ENCODE measurements around the gene SERTAD1. TPM values are rescaled to one million over a fixed set of nuclear protein-coding genes. Genes with fewer than 3 reads are reported as not detected.
A peak's percentile ranks its signal among the peaks of the same experiment; 100 is the strongest.

The SERTAD1 gene
- total RNA-seq, 1 experiment from 2014 or later = 32.1 TPM

- DNase-seq (ENCODE audit: low spot score) = no peak
Measured at GRCh38 chr19:40407714-40408597, 17.8 kb downstream of the SERTAD1 start.

- DNase-seq (ENCODE audit: low spot score) = peak; percentile 85
Measured at GRCh38 chr19:40403262-40403984, 22.4 kb downstream of the SERTAD1 start.

DNA sequence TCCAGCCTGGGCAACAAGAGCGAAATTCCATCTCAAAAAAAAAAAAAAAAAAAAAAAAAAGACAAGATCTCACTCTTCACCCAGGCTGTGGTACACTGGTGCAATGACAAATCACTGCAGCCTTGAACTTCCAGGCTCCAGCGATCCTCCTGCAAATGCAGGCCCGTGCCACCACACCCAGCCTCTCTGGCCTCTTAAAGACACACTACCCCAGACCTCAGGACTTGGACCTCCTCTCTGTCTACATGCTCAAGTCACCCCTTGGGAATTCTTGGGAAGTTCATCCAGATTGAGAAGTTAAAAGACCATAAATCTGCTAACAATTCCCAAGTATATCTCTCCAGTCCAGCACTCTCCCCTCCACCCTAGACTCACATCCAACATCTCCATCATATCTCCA, 25.2 kb downstream of the SERTAD1 start:
- no peak for DNase-seq (ENCODE audit: low spot score)

- DNase-seq (ENCODE audit: low spot score) = no peak
Measured at GRCh38 chr19:40398417-40399131, 27.2 kb downstream of the SERTAD1 start.

- no peak for DNase-seq (ENCODE audit: low spot score)
Measured at GRCh38 chr19:40397568-40397906, 28.3 kb downstream of the SERTAD1 start.

DNA sequence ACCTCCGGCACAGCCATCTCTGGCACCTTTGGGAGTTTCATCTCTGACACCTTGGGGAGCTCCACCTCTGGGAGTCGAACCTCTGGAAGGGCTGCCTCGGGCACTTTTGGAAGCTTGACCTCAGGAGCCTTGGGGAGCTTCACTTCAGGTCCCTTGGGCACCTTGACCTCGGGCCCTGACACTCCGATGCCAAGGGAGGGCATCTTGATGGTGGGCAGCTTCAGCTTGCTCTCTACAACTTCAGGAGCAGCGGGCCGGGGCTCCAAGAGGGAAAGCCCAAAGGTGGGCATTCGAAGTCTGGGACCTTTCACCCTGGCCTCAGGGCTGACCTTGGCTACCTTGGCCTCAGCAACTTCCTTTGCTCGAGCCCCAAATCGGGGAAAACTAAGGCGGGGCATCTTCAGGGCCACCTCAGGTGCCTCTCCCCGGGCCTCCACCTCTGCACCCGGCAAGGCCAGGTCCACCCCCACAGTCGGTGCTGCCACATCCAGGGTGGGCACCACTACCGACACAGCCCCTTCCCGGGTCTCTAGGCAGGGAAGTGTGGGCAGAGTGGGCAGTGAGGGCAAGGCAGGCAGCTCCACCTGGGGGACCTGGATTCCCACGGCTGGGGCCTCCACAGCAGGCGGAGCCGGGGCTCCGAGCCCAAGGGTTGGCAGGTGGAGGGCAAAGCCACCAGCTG, 28.8 kb downstream of the SERTAD1 start:
- no peak for DNase-seq (ENCODE audit: low spot score)

DNA sequence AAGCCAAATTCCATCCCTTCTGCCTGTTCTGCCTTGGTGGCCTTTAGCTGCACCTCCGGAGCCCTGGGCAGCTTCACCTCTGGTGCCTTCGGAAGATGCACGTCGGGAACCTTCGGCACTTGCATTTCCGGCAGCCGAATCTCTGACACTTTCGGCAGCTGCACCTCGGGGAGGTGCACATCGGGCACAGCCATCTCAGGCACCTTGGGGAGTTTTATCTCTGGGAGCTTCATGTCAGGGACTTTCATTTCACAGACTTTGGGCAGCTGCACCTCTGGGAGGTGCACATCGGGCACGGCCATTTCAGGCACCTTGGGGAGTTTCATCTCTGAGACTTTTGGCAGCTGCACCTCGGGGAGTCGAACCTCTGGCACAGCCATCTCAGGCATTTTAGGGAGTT, 29.8 kb downstream of the SERTAD1 start:
- DNase-seq (ENCODE audit: low spot score) = no peak

DNA sequence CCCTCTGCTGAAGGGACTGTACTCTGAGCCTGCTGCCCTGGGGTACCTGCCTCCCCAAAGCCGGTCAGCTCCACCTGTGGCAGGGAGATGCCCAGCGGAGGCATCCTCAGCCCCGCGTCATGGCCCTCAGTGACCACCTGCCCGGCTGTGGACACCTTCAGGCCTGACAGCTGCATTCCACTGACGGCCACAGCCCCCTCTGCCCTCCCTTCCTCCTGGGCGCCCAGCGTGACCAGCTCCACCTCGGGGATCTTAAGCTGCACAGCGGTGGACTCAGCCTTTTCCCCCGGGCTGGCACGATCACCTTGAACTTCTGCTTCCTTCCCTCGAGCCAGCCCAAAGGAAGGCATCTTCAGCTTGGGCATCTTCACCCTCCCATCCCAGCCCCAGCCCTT, 31.0 kb downstream of the SERTAD1 start:
- no peak for DNase-seq (ENCODE audit: low spot score)

DNA sequence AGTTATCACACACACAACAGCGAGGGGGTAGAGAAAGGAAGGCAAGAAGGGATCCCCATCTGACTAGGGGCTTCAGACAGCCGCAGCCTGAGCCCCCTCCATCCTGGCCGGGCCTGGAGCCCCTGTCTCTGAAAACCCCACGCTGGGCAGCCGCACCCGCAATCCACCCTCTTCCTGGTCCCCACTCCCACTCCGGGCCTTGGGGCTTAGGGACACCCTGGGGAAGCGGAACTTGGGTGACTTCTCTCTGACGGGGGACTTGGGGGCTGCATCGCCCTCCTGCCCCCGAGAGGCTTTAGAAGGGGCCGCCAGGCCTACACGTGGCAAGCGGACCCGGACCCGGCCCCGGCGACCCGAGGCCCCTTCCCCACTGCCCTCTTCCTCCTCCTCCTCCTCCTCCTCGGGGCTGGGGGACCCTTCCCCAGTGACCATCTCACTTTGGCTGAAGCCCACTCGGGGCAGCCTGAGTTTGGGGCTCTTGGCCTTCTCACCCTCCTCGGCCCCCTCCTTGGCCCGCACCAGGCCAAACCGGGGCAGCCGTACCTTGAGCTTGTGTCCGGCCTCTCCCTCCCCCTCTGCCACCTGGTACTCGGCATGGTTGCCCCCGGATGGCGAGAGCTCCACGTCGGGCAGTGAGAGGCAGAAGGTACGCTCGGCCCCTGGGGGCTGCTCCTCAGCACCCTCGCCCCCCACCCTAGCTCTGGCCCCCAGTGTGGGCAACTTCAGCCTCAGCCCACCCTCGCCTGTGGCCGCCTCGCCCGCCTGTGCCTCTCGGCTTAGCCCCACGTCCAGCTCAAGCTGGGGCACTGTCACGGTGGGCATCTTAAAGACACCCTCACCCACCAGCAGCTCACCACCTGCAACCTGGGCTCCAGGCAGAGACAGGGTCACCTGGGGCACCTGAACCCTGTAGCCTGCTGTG, 31.6 kb downstream of the SERTAD1 start:
- DNase-seq (ENCODE audit: low spot score) = no peak

DNA sequence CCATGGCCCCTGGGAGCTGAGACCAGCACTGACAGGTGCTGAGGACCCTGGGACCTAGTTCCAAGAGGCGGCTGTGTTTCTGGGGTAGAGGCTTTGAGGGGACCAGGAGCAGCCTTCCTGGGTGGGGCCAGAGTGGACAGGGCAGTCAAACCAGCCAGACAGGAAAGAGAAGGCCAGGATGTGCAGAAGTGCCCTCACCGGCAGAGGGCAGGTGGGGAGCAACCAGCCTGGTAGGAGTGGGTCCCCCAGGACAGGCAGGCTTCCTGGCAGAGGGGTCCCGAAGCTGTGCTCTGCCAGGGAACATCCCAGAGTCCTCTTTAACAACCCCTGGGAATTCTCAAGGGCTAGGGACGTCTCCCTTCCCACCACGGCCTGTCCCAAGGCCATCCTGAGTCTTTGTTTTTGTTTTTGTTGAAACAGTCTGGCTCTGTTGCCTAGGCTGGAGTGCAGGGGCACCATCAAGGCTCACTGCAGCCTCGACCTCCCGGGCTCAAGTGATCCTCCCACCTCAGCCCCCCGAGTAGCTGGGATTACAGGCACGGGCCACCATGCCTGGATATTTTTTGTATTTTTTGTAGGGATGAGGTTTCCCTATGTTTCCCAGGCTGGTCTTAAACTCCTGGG, 32.8 kb downstream of the SERTAD1 start:
- peak; percentile 94 for DNase-seq (ENCODE audit: low spot score)

GRCh38 chr19:40392123-40392522, 33.7 kb downstream of the SERTAD1 start:
- DNase-seq (ENCODE audit: low spot score) = no peak

GRCh38 chr19:40390084-40390742, 35.6 kb downstream of the SERTAD1 start, which contains the start of gene HIPK4:
HIPK4 (minus strand) TSS chr19:40390181; CDS start chr19:40389902, 279 bp downstream.
- DNase-seq (ENCODE audit: low spot score) = no peak

DNA sequence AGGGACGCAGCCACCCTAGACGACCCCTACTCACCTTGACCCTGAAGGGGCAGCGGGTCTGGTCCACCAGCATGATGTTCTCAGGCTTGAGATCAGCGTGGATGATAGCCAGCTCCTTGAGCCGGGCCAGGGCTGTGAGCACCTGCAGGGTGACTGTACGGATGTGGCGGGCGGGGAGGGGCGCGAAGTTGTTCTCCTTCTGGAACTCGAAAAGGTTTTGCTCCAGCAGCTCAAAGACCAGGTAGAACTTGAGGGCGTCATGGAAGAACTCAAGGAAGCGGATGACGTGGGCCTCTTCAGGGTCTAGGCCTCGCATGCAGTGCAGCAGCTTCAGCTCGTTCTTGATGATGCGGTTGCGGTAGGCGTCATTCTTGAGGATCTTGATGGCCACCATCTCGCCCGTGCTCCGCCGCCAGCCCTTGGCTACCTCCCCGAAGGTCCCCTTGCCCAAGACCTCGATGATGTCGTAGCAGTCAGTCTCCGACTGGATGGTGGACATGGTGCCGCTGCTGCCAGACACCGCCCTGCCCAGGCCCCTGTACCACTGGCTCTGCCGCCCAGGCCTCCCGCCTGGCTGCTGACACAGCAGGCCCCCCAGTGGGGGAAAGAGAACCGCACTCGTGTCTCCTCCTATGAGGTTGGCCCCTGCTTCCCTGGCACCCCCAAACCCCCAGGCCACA, 36.2 kb downstream of the SERTAD1 start:
- no peak for DNase-seq (ENCODE audit: low spot score)

DNA sequence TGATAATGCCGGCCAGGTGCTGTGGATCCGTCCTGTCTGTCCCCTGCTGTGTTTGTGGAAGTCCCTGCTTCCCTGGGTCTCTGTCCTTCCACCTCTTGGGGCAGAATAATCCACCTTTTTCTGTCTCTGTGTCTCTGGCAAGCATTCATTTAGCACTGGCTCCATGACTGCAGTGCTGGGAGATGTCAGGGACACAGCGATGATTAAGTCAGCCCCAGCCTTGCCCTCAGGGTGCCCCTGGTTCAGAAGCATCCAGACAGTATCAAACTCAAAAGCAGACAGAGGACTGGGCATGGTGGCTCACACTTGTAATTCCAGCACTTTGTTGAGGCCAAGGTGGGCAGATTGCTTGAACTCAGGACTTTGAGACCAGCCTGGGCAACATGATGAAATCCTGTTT, 37.3 kb downstream of the SERTAD1 start:
- DNase-seq (ENCODE audit: low spot score) = no peak

DNA sequence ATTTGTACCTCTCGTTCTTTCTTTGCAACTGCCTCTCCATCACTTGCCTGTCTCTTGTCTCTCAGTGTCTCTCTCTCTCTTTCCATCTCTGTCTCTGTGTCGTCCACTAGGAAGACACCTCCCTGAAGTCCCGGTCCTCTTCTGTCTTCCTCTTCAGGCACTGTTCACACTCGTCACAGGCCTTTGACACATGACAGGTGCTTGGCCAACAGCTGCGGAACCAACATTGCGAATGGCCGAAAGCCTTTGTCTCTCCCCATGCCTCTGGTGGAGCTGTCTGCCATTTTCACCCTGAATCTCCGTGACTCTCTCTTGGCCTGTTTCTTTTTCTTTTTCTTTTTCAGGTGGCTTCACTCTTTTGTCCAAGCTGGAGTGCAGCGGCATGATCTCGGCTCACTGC, 38.6 kb downstream of the SERTAD1 start:
- no peak for DNase-seq (ENCODE audit: low spot score)

- DNase-seq (ENCODE audit: low spot score) = no peak
Measured at GRCh38 chr19:40383668-40384248, 42.0 kb downstream of the SERTAD1 start.

GRCh38 chr19:40381321-40381720, 44.5 kb downstream of the SERTAD1 start:
- DNase-seq (ENCODE audit: low spot score) = no peak

- DNase-seq (ENCODE audit: low spot score) = no peak
Measured at GRCh38 chr19:40380199-40381037, 45.4 kb downstream of the SERTAD1 start.
